ENCODE data around the gene CTNND2.

Gene CTNND2

DNA sequence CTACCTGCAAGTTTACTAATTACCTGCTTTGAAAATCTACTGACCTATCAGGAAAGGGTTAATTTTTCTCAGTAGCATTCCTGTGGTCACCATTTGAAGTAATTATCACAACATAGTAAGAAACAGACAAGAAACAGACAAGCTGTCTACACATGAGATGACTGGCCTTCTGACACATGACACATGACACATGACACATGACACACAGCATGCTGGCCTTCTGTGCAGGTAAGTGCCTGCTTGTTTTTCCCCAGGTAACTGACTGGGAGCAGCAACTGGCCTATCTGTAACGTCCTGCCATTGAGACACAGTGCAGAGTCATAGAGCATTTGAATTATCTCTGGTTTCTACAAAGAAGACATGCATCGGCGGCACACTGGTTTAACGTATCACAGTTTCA, 222.4 kb downstream of the CTNND2 start:
- Histone ChIP-seq H2AFZ (ENCODE audit: low read length) (no peak overlapping the region), H3K4me3 (ENCODE audit: low read length) (no peak overlapping the region), H3K79me2 (ENCODE audit: low read length) (no peaks in the 10 kb centered on the region), H3F3A (ENCODE audit: insufficient read depth, low read length) (peaks cover 5% of the 10 kb centered on the region; the same call in 1 of the 2 replicates), H3K36me3 (replicated peaks; ENCODE audit: insufficient read depth, low read length) (no peaks in the 10 kb centered on the region), H3K27me3 (replicated peaks; ENCODE audit: insufficient read depth, low read length) (no peaks in the 10 kb centered on the region), H3K9ac (ENCODE audit: low read length) (no peak overlapping the region), H3K27ac (ENCODE audit: low read length) (no peak overlapping the region), H3K9me3 (replicated peaks; ENCODE audit: insufficient read depth, low read length) (no peaks in the 10 kb centered on the region), H3K4me1 (ENCODE audit: low read length) (peaks cover 7% of the 10 kb centered on the region), H4K20me1 (ENCODE audit: insufficient read depth, low read length) (no peaks in the 10 kb centered on the region), H3K4me2 (ENCODE audit: low read depth, low read length) (no peak overlapping the region), H3K9me2 (replicated peaks; ENCODE audit: insufficient read depth, low read length) (no peaks in the 10 kb centered on the region)
- TF ChIP-seq EZH2 (optimal IDR thresholded peaks at IDR 0.05; ENCODE audit: low read depth, low read length) (no peak), EZH2phosphoT487 (IDR thresholded peaks at IDR 0.05; ENCODE audit: low read length) (no peak)
- TF ChIP-seq, protein P1, sequence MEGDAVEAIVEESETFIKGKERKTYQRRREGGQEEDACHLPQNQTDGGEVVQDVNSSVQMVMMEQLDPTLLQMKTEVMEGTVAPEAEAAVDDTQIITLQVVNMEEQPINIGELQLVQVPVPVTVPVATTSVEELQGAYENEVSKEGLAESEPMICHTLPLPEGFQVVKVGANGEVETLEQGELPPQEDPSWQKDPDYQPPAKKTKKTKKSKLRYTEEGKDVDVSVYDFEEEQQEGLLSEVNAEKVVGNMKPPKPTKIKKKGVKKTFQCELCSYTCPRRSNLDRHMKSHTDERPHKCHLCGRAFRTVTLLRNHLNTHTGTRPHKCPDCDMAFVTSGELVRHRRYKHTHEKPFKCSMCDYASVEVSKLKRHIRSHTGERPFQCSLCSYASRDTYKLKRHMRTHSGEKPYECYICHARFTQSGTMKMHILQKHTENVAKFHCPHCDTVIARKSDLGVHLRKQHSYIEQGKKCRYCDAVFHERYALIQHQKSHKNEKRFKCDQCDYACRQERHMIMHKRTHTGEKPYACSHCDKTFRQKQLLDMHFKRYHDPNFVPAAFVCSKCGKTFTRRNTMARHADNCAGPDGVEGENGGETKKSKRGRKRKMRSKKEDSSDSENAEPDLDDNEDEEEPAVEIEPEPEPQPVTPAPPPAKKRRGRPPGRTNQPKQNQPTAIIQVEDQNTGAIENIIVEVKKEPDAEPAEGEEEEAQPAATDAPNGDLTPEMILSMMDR (IDR thresholded peaks at IDR 0.05; ENCODE audit: low read length), result no peak
- DNase-seq, result no peak

DNA sequence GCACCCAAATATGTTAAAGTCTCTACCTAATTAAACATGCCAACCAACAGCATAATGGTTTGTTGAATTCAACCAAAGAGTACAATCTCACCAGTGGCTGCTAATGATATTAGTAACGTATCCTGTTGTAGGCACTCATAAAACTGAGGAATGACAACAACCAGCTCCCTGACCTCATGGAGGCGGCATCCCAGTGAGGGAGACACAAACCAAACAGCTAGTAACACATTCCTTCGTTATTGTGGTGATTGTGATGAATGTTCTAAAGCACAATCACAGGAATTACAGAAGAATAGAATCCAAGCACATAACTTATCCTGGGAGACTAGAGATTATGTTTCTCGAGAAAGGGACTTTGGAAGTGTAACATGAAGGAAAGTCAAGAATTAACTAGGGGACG, 224.6 kb downstream of the CTNND2 start:
- TF ChIP-seq EZH2phosphoT487 (IDR thresholded peaks at IDR 0.05; ENCODE audit: low read length), result no peak
- H2AFZ ChIP-seq (ENCODE audit: low read length), result no peak overlapping the region
- no peaks in the 10 kb centered on the region for H3K9me3 ChIP-seq (replicated peaks; ENCODE audit: insufficient read depth, low read length)
- H3K27me3 ChIP-seq (replicated peaks; ENCODE audit: insufficient read depth, low read length), result no peaks in the 10 kb centered on the region
- H3K4me3 ChIP-seq (ENCODE audit: low read length), result no peak overlapping the region
- no peaks in the 10 kb centered on the region for H4K20me1 ChIP-seq (ENCODE audit: insufficient read depth, low read length)
- peaks cover under 1% of the 10 kb centered on the region; the same call in 1 of the 2 replicates for H3F3A ChIP-seq (ENCODE audit: insufficient read depth, low read length)
- H3K9ac ChIP-seq (ENCODE audit: low read length), result no peak overlapping the region
- H3K9me2 ChIP-seq (replicated peaks; ENCODE audit: insufficient read depth, low read length), result no peaks in the 10 kb centered on the region
- peaks cover 4% of the 10 kb centered on the region for H3K4me1 ChIP-seq (ENCODE audit: low read length)
- no peak overlapping the region for H3K27ac ChIP-seq (ENCODE audit: low read length)
- H3K79me2 ChIP-seq (ENCODE audit: low read length), result no peaks in the 10 kb centered on the region
- no peaks in the 10 kb centered on the region for H3K36me3 ChIP-seq (replicated peaks; ENCODE audit: insufficient read depth, low read length)
- no peak for DNase-seq
- no peak overlapping the region for H3K4me2 ChIP-seq (ENCODE audit: low read depth, low read length)

DNA sequence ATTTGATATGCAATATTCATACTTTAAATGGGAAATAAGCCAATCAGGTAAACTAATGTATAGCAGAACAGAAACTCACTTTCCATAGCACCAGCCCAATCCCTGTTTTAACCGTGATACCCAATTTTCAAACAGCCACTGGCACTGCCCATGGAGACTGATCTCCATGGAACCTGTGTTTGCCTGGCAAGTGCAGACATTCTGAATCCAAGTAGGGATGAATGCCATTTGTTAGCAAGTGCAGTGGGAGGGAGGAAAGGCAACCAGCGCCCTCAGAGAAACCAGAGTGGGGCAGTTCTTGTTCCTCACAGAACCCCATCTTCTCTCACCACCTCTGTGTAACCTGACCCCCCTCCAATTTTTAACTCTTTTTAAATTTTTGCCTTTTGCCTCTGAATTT, 229.1 kb downstream of the CTNND2 start:
- Histone ChIP-seq H3K9ac (ENCODE audit: low read length) (no peak overlapping the region), H3F3A (ENCODE audit: insufficient read depth, low read length) (no peaks in the 10 kb centered on the region), H3K36me3 (replicated peaks; ENCODE audit: insufficient read depth, low read length) (no peaks in the 10 kb centered on the region), H3K9me2 (replicated peaks; ENCODE audit: insufficient read depth, low read length) (no peaks in the 10 kb centered on the region), H3K9me3 (replicated peaks; ENCODE audit: insufficient read depth, low read length) (no peaks in the 10 kb centered on the region), H3K4me3 (ENCODE audit: low read length) (no peak overlapping the region), H3K79me2 (ENCODE audit: low read length) (no peaks in the 10 kb centered on the region), H3K4me1 (ENCODE audit: low read length) (no peaks in the 10 kb centered on the region), H2AFZ (ENCODE audit: low read length) (no peak overlapping the region), H3K27me3 (replicated peaks; ENCODE audit: insufficient read depth, low read length) (no peaks in the 10 kb centered on the region), H4K20me1 (ENCODE audit: insufficient read depth, low read length) (no peaks in the 10 kb centered on the region), H3K27ac (ENCODE audit: low read length) (no peak overlapping the region), H3K4me2 (ENCODE audit: low read depth, low read length) (no peak overlapping the region)
- DNase-seq, result no peak
- TF ChIP-seq, protein P1 (IDR thresholded peaks at IDR 0.05; ENCODE audit: low read length), result no peak
- TF ChIP-seq EZH2phosphoT487 (IDR thresholded peaks at IDR 0.05; ENCODE audit: low read length) (no peak), EZH2 (optimal IDR thresholded peaks at IDR 0.05; ENCODE audit: low read depth, low read length) (no peak)

DNA sequence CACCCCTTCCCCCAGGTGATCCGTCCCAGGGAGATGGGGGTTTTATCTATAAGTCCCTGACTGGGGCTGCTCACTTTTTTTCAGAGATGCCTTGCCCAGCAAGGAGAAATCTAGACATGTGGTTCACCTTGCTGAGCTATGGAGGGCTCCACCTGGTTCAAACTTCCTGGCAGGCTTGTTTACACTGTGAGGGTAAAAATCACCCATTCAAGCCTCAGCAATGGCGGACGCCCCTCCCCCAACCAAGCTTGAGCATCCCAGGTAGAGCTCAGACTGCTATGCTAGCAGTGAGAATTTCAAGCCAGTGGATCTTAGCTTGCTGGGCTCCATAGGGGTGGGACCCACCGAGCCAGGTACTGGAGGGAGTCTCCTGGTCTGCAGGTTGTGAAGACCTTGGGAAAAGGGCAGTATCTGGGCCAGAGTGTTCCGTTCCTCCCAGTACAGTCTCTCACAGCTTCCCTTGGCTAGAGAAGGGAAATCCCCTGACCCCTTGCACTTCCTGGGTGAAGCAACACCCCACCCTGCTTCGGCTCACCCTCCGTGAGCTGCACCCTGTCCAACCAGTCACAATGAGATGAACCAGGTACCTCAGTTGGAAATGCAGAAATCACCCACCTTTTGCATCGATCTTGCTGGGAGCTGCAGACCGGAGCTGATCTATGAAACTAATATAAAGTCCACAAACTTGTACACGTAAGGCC, 231.7 kb downstream of the CTNND2 start:
- H2AFZ ChIP-seq (ENCODE audit: low read length), result no peak overlapping the region
- no peak for DNase-seq
- H4K20me1 ChIP-seq (ENCODE audit: insufficient read depth, low read length), result no peaks in the 10 kb centered on the region
- H3K4me1 ChIP-seq (ENCODE audit: low read length), result no peaks in the 10 kb centered on the region
- H3K79me2 ChIP-seq (ENCODE audit: low read length), result no peaks in the 10 kb centered on the region
- TF ChIP-seq, protein P1 (IDR thresholded peaks at IDR 0.05; ENCODE audit: low read length), result no peak
- TF ChIP-seq EZH2 (optimal IDR thresholded peaks at IDR 0.05; ENCODE audit: low read depth, low read length) (no peak), EZH2phosphoT487 (IDR thresholded peaks at IDR 0.05; ENCODE audit: low read length) (no peak)
- no peak overlapping the region for H3K4me3 ChIP-seq (ENCODE audit: low read length)
- H3K9me3 ChIP-seq (replicated peaks; ENCODE audit: insufficient read depth, low read length), result no peaks in the 10 kb centered on the region
- no peaks in the 10 kb centered on the region for H3F3A ChIP-seq (ENCODE audit: insufficient read depth, low read length)
- no peak overlapping the region for H3K27ac ChIP-seq (ENCODE audit: low read length)
- no peaks in the 10 kb centered on the region for H3K9me2 ChIP-seq (replicated peaks; ENCODE audit: insufficient read depth, low read length)
- H3K4me2 ChIP-seq (ENCODE audit: low read depth, low read length), result no peak overlapping the region
- H3K36me3 ChIP-seq (replicated peaks; ENCODE audit: insufficient read depth, low read length), result no peaks in the 10 kb centered on the region
- no peaks in the 10 kb centered on the region for H3K27me3 ChIP-seq (replicated peaks; ENCODE audit: insufficient read depth, low read length)
- no peak overlapping the region for H3K9ac ChIP-seq (ENCODE audit: low read length)
